MM.1S (cell line): ENCODE results near the gene PDRG1.

Experiments
- DNase-seq: peaks from one replicate; pipeline ENCODE4 v3.0.0-alpha.2; 2015
- H2AFZ ChIP-seq: fragments of 300-600 bp; sonication (generic); 2 replicates; pipeline ENCODE4 v1.6.0; 2016; ENCODE audit warnings: antibody characterized with exemption, low read length
- H3F3A ChIP-seq: fragments of 300-600 bp; sonication (generic); 2 replicates; pipeline ENCODE4 v1.6.1; 2016; ENCODE audit warnings: mild to moderate bottlenecking, antibody characterized with exemption, low read length, moderate library complexity, mixed read lengths; ENCODE audit not compliant: insufficient read depth
- H3K27ac ChIP-seq: fragments of 300-600 bp; sonication (generic); 2 replicates; pipeline ENCODE4 v1.5.1; 2016; ENCODE audit warnings: mild to moderate bottlenecking, low read length
- H3K27me3 ChIP-seq: fragments of 300-600 bp; sonication (generic); replicated peaks from 2 replicates; pipeline ENCODE4 v1.6.0; 2016; ENCODE audit warnings: low read length; ENCODE audit not compliant: insufficient read depth
- H3K36me3 ChIP-seq: fragments of 300-600 bp; sonication (generic); replicated peaks from 2 replicates; pipeline ENCODE4 v1.6.1; 2016; ENCODE audit warnings: mild to moderate bottlenecking, low read length, mixed read lengths; ENCODE audit not compliant: insufficient read depth
- H3K4me1 ChIP-seq: fragments of 300-600 bp; sonication (generic); 2 replicates; pipeline ENCODE4 v1.6.1; 2016; ENCODE audit warnings: low read length, mixed read lengths
- H3K4me2 ChIP-seq: fragments of 300-600 bp; sonication (generic); 2 replicates; pipeline ENCODE4 v1.6.0; 2016; ENCODE audit warnings: low read depth, low read length
- H3K4me3 ChIP-seq: fragments of 300-600 bp; sonication (generic); 2 replicates; pipeline ENCODE4 v1.5.1; 2016; ENCODE audit warnings: low read length, mixed read lengths
- H3K79me2 ChIP-seq: fragments of 300-600 bp; sonication (generic); 2 replicates; pipeline ENCODE4 v1.6.1; 2016; ENCODE audit warnings: mixed run types, low read length, mixed read lengths
- H3K9ac ChIP-seq: fragments of 300-600 bp; sonication (generic); 2 replicates; pipeline ENCODE4 v1.6.1; 2016; ENCODE audit warnings: low read length, mixed read lengths
- H3K9me2 ChIP-seq: fragments of 300-600 bp; sonication (generic); replicated peaks from 2 replicates; pipeline ENCODE4 v1.6.1; 2016; ENCODE audit warnings: mild to moderate bottlenecking, low read length, mixed read lengths; ENCODE audit not compliant: insufficient read depth
- H3K9me3 ChIP-seq: fragments of 300-600 bp; sonication (generic); replicated peaks from 2 replicates; pipeline ENCODE4 v1.6.1; 2016; ENCODE audit warnings: mild to moderate bottlenecking, low read length, mixed read lengths; ENCODE audit not compliant: insufficient read depth
- H4K20me1 ChIP-seq: fragments of 300-600 bp; sonication (generic); 2 replicates; pipeline ENCODE4 v1.6.1; 2016; ENCODE audit warnings: mild to moderate bottlenecking, low read length, moderate library complexity, mixed read lengths; ENCODE audit not compliant: insufficient read depth
- EZH2 ChIP-seq: fragments of 300-600 bp; sonication (generic); optimal IDR thresholded peaks from 2 replicates; pipeline ENCODE3; 2017; ENCODE audit warnings: low read depth, mild to moderate bottlenecking, antibody characterized with exemption, low read length, mixed read lengths
- EZH2phosphoT487 ChIP-seq: fragments of 300-600 bp; sonication (generic); IDR thresholded peaks from 2 replicates; pipeline ENCODE4 v1.6.1; 2018; ENCODE audit warnings: antibody characterized with exemption, low read length
- TF ChIP-seq, protein P1 (sequence below): fragments of 300-600 bp; sonication (generic); IDR thresholded peaks from 2 replicates; pipeline ENCODE4 v1.5.1; 2016; ENCODE audit warnings: antibody characterized with exemption, low read length, mixed read lengths

The PDRG1 gene

DNA sequence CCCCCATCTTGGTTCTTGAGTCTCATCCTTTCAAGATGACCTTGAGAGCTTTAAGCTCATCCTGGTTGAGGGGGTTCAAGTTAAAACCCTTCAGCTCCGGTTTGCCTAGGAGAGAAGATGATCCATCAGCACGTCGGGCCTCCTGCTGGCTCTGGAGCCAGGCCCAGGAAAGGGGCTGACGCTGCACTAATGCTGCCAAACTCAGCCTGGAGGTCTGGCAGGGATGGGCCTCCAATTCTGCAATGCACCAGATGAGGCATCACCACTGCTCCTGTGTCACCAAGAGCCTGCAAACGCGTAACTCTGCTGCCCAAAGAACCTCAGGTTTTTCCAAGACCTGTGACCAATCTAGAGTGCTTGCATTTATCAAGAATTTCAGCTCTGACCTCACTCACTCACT, 6.1 kb downstream of the PDRG1 start:
- no peaks in the 10 kb centered on the region for H3K27me3 ChIP-seq
- H3K79me2 ChIP-seq: peaks cover 21% of the 10 kb centered on the region
- H3K36me3 ChIP-seq: peaks cover 7% of the 10 kb centered on the region; the same call in 1 of the 2 replicates
- H3K9me3 ChIP-seq: no peaks in the 10 kb centered on the region
- no peak overlapping the region for H3K27ac ChIP-seq
- H3K9me2 ChIP-seq: no peaks in the 10 kb centered on the region
- no peaks in the 10 kb centered on the region for H4K20me1 ChIP-seq
- no peak for TF ChIP-seq EZH2
- TF ChIP-seq EZH2phosphoT487: no peak
- TF ChIP-seq, protein P1, sequence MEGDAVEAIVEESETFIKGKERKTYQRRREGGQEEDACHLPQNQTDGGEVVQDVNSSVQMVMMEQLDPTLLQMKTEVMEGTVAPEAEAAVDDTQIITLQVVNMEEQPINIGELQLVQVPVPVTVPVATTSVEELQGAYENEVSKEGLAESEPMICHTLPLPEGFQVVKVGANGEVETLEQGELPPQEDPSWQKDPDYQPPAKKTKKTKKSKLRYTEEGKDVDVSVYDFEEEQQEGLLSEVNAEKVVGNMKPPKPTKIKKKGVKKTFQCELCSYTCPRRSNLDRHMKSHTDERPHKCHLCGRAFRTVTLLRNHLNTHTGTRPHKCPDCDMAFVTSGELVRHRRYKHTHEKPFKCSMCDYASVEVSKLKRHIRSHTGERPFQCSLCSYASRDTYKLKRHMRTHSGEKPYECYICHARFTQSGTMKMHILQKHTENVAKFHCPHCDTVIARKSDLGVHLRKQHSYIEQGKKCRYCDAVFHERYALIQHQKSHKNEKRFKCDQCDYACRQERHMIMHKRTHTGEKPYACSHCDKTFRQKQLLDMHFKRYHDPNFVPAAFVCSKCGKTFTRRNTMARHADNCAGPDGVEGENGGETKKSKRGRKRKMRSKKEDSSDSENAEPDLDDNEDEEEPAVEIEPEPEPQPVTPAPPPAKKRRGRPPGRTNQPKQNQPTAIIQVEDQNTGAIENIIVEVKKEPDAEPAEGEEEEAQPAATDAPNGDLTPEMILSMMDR: no peak
- no peak overlapping the region for H3K4me2 ChIP-seq
- H3K4me3 ChIP-seq: no peak overlapping the region
- no peak overlapping the region for H2AFZ ChIP-seq
- DNase-seq: no peak
- no peak overlapping the region for H3K9ac ChIP-seq
- H3F3A ChIP-seq: 0 out of 2 replicates have a peak, but pooled peaks cover 4% of the 10 kb centered on the region
- peaks cover 7% of the 10 kb centered on the region for H3K4me1 ChIP-seq

DNA sequence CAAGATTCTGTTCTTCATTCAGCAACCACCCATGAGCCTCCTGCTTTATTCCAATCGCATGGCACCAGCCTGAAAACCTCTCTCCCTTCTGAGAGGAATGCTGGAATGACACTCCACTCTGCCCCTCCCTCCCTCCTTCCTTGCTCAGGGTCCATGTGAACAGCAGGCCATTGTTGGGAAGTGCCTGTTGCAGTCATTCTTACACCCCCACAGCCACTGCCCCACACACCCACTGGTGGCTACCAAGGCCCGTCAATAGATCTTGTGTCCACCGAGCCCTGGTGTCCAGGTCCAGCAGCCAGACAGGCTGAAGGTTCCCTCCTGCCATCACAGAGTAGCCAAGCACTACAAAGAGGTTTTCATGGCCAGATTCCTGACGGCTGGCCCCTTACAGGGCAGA, 6.5 kb downstream of the PDRG1 start:
- Histone ChIP-seq H3K4me3 (no peak overlapping the region), H3K27me3 (no peaks in the 10 kb centered on the region), H3K9me2 (no peaks in the 10 kb centered on the region), H3K9ac (no peak overlapping the region), H3K4me2 (no peak overlapping the region), H3K79me2 (peaks cover 16% of the 10 kb centered on the region), H3F3A (0 out of 2 replicates have a peak, but pooled peaks cover 4% of the 10 kb centered on the region), H3K27ac (no peak overlapping the region), H4K20me1 (no peaks in the 10 kb centered on the region), H3K9me3 (no peaks in the 10 kb centered on the region), H3K4me1 (peaks cover 2% of the 10 kb centered on the region; the same call in 1 of the 2 replicates), H3K36me3 (peaks cover 5% of the 10 kb centered on the region; the same call in 1 of the 2 replicates), H2AFZ (no peak overlapping the region)
- TF ChIP-seq, protein P1: no peak
- TF ChIP-seq EZH2 (no peak), EZH2phosphoT487 (no peak)
- DNase-seq: no peak

DNA sequence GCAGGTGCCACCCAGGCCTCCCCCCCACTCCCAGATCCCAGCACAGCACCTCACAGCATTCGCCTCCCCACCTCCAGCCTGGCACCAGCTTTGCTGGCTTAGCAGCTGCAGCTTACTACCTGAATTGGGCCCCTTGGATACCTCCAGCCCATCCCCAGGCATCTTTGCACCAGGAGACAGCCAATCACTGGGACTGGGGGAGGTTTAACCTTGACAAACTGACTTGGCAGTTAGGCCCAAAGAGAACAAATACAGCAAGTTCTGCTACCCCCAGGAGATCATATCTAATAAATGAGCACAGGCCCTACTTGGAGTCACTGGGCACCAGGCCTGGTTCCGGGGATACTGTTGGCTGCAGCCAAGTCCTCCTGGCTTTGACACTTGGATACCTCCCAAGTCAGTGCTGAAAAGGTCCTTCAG, 8.8 kb downstream of the PDRG1 start:
- Histone ChIP-seq H3K9me2 (no peaks in the 10 kb centered on the region), H3K4me3 (no peak overlapping the region), H3K36me3 (peaks cover 2% of the 10 kb centered on the region; the same call in 1 of the 2 replicates), H3F3A (0 out of 2 replicates have a peak, but pooled peaks cover 4% of the 10 kb centered on the region), H3K79me2 (no peaks in the 10 kb centered on the region), H3K27me3 (no peaks in the 10 kb centered on the region), H2AFZ (no peak overlapping the region), H3K4me2 (no peak overlapping the region), H3K27ac (no peak overlapping the region), H3K9ac (no peak overlapping the region), H4K20me1 (no peaks in the 10 kb centered on the region), H3K4me1 (no peaks in the 10 kb centered on the region), H3K9me3 (no peaks in the 10 kb centered on the region)
- TF ChIP-seq, protein P1: no peak
- TF ChIP-seq EZH2phosphoT487 (no peak), EZH2 (no peak)
- DNase-seq: no peak
